Measurements from ENCODE around the gene ITGB4. TPM values are rescaled to one million over a fixed set of nuclear protein-coding genes. Genes with fewer than 3 reads are reported as not detected.

ITGB4 gene
- total and polyA plus RNA-seq, 2 of the 13 experiments (the other 11 are each of a cell fraction or from before 2014, with no cell fraction given) = 6.9 to 14.5 TPM

DNA sequence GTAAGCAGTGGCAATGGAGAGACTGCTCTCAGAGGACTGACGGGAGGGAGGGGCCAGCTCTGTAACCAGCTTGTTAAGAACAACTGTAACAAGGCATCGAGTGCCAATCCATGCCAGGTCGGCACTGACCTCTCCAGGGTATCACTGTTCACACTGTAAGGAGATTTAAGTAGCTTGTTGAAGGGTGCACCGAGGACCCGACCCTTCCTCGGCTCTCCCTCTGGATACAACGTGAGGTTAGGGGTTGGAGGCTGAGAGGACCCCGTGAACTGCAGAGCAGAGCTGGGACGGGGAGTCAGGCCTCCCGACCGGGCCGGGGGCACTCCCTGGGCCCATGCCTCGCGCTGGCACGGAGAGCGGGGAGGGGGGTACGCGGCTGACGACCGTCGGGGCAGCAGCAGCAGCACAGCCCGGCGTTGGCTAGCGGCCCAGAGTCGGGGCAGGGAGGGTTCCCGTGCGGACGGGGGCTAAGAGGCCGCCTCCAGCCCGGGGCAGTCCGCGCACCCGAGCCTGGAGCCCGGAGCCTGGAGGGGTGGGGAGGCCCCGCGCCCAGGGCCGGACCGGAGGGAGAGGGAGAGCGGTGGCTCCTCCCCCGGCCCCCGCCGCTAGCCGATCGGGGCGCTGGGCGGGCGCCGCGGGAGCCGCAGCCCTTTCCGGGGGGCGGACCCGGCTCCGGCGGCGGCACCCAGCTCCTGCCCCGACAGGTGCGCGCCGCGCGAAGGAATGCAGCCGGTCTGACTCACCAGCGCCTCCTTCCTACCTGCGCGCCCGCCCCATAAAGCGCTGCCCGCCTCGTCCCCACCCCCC lies at the start of gene ITGB4 (continued):
- TF ChIP-seq, protein P1, sequence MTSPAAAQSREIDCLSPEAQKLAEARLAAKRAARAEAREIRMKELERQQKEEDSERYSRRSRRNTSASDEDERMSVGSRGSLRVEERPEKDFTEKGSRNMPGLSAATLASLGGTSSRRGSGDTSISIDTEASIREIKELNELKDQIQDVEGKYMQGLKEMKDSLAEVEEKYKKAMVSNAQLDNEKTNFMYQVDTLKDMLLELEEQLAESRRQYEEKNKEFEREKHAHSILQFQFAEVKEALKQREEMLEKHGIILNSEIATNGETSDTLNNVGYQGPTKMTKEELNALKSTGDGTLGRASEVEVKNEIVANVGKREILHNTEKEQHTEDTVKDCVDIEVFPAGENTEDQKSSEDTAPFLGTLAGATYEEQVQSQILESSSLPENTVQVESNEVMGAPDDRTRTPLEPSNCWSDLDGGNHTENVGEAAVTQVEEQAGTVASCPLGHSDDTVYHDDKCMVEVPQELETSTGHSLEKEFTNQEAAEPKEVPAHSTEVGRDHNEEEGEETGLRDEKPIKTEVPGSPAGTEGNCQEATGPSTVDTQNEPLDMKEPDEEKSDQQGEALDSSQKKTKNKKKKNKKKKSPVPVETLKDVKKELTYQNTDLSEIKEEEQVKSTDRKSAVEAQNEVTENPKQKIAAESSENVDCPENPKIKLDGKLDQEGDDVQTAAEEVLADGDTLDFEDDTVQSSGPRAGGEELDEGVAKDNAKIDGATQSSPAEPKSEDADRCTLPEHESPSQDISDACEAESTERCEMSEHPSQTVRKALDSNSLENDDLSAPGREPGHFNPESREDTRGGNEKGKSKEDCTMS (CRISPR knock-in tag; conservative IDR thresholded peaks at IDR 0.05) = no peak
- TF ChIP-seq CBFB (CRISPR knock-in tag; IDR thresholded peaks at IDR 0.05) (no peak), SMAD3 (CRISPR knock-in tag; IDR thresholded peaks at IDR 0.05) (no peak), FOXA3 (CRISPR knock-in tag; IDR thresholded peaks at IDR 0.05) (no peak), HNF4G (IDR thresholded peaks at IDR 0.05; ENCODE audit: borderline replicate concordance, low read depth, low read length) (no peak), HNF4G (CRISPR knock-in tag; IDR thresholded peaks at IDR 0.05; ENCODE audit: borderline replicate concordance, low read depth) (no peak), ZNF558 (CRISPR knock-in tag; IDR thresholded peaks at IDR 0.05; ENCODE audit: borderline replicate concordance) (no peak), RBM39 (IDR thresholded peaks at IDR 0.05; ENCODE audit: low read depth, low read length, poor library complexity, severe bottlenecking) (no peak), PITX1 (CRISPR knock-in tag; IDR thresholded peaks at IDR 0.05) (no peak), ZNF577 (CRISPR knock-in tag; IDR thresholded peaks at IDR 0.05; ENCODE audit: borderline replicate concordance, low read depth) (no peak), SIN3A (IDR thresholded peaks at IDR 0.05; ENCODE audit: borderline replicate concordance, low read depth, low read length) (no peak)
- TF ChIP-seq, protein P2, sequence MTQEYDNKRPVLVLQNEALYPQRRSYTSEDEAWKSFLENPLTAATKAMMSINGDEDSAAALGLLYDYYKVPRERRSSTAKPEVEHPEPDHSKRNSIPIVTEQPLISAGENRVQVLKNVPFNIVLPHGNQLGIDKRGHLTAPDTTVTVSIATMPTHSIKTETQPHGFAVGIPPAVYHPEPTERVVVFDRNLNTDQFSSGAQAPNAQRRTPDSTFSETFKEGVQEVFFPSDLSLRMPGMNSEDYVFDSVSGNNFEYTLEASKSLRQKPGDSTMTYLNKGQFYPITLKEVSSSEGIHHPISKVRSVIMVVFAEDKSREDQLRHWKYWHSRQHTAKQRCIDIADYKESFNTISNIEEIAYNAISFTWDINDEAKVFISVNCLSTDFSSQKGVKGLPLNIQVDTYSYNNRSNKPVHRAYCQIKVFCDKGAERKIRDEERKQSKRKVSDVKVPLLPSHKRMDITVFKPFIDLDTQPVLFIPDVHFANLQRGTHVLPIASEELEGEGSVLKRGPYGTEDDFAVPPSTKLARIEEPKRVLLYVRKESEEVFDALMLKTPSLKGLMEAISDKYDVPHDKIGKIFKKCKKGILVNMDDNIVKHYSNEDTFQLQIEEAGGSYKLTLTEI (CRISPR knock-in tag; conservative IDR thresholded peaks at IDR 0.05) = no peak
- TF ChIP-seq, protein P3, sequence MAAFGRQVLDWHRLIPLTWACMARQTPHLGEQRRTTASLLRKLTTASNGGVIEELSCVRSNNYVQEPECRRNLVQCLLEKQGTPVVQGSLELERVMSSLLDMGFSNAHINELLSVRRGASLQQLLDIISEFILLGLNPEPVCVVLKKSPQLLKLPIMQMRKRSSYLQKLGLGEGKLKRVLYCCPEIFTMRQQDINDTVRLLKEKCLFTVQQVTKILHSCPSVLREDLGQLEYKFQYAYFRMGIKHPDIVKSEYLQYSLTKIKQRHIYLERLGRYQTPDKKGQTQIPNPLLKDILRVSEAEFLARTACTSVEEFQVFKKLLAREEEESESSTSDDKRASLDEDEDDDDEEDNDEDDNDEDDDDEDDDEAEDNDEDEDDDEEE (CRISPR knock-in tag; IDR thresholded peaks at IDR 0.05) = no peak
- TF ChIP-seq, protein P4, sequence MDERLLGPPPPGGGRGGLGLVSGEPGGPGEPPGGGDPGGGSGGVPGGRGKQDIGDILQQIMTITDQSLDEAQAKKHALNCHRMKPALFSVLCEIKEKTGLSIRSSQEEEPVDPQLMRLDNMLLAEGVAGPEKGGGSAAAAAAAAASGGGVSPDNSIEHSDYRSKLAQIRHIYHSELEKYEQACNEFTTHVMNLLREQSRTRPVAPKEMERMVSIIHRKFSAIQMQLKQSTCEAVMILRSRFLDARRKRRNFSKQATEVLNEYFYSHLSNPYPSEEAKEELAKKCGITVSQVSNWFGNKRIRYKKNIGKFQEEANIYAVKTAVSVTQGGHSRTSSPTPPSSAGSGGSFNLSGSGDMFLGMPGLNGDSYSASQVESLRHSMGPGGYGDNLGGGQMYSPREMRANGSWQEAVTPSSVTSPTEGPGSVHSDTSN (CRISPR knock-in tag; IDR thresholded peaks at IDR 0.05) = no peak
- TF ChIP-seq, protein P5, sequence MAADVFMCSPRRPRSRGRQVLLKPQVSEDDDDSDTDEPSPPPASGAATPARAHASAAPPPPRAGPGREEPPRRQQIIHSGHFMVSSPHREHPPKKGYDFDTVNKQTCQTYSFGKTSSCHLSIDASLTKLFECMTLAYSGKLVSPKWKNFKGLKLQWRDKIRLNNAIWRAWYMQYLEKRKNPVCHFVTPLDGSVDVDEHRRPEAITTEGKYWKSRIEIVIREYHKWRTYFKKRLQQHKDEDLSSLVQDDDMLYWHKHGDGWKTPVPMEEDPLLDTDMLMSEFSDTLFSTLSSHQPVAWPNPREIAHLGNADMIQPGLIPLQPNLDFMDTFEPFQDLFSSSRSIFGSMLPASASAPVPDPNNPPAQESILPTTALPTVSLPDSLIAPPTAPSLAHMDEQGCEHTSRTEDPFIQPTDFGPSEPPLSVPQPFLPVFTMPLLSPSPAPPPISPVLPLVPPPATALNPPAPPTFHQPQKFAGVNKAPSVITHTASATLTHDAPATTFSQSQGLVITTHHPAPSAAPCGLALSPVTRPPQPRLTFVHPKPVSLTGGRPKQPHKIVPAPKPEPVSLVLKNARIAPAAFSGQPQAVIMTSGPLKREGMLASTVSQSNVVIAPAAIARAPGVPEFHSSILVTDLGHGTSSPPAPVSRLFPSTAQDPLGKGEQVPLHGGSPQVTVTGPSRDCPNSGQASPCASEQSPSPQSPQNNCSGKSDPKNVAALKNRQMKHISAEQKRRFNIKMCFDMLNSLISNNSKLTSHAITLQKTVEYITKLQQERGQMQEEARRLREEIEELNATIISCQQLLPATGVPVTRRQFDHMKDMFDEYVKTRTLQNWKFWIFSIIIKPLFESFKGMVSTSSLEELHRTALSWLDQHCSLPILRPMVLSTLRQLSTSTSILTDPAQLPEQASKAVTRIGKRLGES (CRISPR knock-in tag; IDR thresholded peaks at IDR 0.05; ENCODE audit: borderline replicate concordance) = no peak
- TF ChIP-seq, protein P6, sequence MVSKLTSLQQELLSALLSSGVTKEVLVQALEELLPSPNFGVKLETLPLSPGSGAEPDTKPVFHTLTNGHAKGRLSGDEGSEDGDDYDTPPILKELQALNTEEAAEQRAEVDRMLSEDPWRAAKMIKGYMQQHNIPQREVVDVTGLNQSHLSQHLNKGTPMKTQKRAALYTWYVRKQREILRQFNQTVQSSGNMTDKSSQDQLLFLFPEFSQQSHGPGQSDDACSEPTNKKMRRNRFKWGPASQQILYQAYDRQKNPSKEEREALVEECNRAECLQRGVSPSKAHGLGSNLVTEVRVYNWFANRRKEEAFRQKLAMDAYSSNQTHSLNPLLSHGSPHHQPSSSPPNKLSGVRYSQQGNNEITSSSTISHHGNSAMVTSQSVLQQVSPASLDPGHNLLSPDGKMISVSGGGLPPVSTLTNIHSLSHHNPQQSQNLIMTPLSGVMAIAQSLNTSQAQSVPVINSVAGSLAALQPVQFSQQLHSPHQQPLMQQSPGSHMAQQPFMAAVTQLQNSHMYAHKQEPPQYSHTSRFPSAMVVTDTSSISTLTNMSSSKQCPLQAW (CRISPR knock-in tag; IDR thresholded peaks at IDR 0.05) = no peak
